Activated B cell treated with CpG ODN at 0.5 μM for 24 hours (primary cell): ENCODE data around the gene SRRM5. TPM values are rescaled to one million over a fixed set of nuclear protein-coding genes. Genes with fewer than 3 reads are reported as not detected.

Source experiments
- ATAC-seq: fragments of 200-7000 bp; cut with Tn5 transposase; one replicate; pipeline ENCODE4 v1.10.0; 2021; ENCODE audit warnings: low read depth, mild to moderate bottlenecking, moderate library complexity
- CTCF ChIA-PET: fragments of 350-600 bp; sonication (Branson Sonifier 250); formaldehyde crosslinking; loops from one replicate; lab custom pipeline; 2021; ENCODE audit warnings: antibody characterized with exemption; lab: Charles Lee
- POLR2A ChIA-PET: fragments of 350-600 bp; sonication (Branson Sonifier 250); formaldehyde crosslinking; loops from one replicate; lab custom pipeline; 2021; ENCODE audit warnings: antibody characterized with exemption; lab: Charles Lee
- DNase-seq: peaks from one replicate; pipeline ENCODE4 v3.0.0; 2022
- H3K27ac Mint-ChIP-seq: one replicate; pipeline ENCODE4 v1.8.0; 2020; ENCODE audit warnings: mixed read lengths
- H3K27me3 Mint-ChIP-seq: one replicate; pipeline ENCODE4 v1.8.0; 2021; ENCODE audit warnings: mixed read lengths
- H3K36me3 Mint-ChIP-seq: one replicate; pipeline ENCODE4 v1.8.0; 2021; ENCODE audit warnings: low read depth, mixed read lengths
- H3K4me1 Mint-ChIP-seq: one replicate; pipeline ENCODE4 v1.8.0; 2021; ENCODE audit warnings: mixed read lengths
- H3K4me3 Mint-ChIP-seq: one replicate; pipeline ENCODE4 v1.8.0; 2020; ENCODE audit warnings: mild to moderate bottlenecking, mixed read lengths
- H3K9me3 Mint-ChIP-seq: one replicate; pipeline ENCODE4 v1.8.0; 2020; ENCODE audit warnings: mixed read lengths
- intact Hi-C: fragments of 100-400 bp; cut with micrococcal nuclease; formaldehyde crosslinking; loops from one replicate; pipeline ENCODE4 v1.15.1; 2024
- total RNA-seq: library from RNA; stranded (reverse); gene quantifications from 2 replicates; pipeline ENCODE4 v1.2.3, GENCODE V29; 2022
- TF ChIP-seq, protein P1 (sequence below): fragments of 200-600 bp; IDR thresholded peaks from one replicate; pipeline ENCODE4 v1.8.0; 2022; ENCODE audit warnings: antibody characterized with exemption, mild to moderate bottlenecking

SRRM5 gene
- total RNA-seq, 1 donor from 2014 or later = 0.29 TPM

DNA sequence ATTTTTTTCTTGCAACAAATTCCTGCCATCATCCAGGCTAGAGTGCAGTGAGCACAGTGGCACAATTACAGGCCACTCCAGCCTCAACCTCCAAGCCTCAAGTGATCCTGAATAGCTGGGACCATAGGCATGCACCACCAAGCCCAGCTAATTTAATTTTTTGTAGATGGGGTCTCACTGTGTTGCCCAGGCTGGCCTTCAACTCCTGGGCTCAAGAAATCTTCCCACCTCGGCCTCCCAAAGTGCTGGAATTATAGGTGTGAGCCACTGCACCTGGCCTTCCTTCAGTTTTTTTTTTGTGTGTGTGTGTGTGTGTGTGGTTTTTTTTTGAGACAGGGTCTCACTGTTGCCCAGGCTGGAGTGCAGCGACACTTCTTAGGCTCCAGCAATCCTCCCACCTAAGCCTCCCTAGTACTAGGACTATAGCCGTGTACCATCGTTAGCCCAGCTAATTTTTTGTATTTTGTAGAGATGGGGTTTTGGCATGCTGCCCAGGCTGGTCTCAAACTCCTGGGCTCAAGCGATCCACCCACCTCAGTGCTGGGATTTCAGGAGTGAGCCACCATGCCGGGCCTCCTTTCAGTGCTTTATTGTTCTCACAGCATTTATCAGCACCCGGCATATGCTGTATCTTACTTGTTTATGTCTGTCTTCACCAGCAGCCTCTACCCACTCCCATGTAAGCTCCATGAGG is 5.9 kb upstream of the SRRM5 start:
- ATAC-seq (no peak), DNase-seq (no peak)
- intact Hi-C loops = no loop called here
- Mint-ChIP-seq H3K27me3 (no peaks in the 10 kb centered on the region), H3K4me3 (no peak overlapping the region), H3K9me3 (no peaks in the 10 kb centered on the region), H3K4me1 (peaks cover 24% of the 10 kb centered on the region), H3K36me3 (peaks cover 29% of the 10 kb centered on the region), H3K27ac (no peak overlapping the region)
- POLR2A ChIA-PET = interaction anchor here (0.5 to 0.7 kb wide), 3 partner anchors 10 to 1178 kb away, joined by 3 to 5 read pairs (median 3); no protein-coding TSS in a partner anchor
- TF ChIP-seq, protein P1, sequence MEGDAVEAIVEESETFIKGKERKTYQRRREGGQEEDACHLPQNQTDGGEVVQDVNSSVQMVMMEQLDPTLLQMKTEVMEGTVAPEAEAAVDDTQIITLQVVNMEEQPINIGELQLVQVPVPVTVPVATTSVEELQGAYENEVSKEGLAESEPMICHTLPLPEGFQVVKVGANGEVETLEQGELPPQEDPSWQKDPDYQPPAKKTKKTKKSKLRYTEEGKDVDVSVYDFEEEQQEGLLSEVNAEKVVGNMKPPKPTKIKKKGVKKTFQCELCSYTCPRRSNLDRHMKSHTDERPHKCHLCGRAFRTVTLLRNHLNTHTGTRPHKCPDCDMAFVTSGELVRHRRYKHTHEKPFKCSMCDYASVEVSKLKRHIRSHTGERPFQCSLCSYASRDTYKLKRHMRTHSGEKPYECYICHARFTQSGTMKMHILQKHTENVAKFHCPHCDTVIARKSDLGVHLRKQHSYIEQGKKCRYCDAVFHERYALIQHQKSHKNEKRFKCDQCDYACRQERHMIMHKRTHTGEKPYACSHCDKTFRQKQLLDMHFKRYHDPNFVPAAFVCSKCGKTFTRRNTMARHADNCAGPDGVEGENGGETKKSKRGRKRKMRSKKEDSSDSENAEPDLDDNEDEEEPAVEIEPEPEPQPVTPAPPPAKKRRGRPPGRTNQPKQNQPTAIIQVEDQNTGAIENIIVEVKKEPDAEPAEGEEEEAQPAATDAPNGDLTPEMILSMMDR = no peak
- CTCF ChIA-PET = interaction anchor here (1.1 kb wide), 1 partner anchor 204 kb away, joined by 3 read pairs; no protein-coding TSS in a partner anchor

DNA sequence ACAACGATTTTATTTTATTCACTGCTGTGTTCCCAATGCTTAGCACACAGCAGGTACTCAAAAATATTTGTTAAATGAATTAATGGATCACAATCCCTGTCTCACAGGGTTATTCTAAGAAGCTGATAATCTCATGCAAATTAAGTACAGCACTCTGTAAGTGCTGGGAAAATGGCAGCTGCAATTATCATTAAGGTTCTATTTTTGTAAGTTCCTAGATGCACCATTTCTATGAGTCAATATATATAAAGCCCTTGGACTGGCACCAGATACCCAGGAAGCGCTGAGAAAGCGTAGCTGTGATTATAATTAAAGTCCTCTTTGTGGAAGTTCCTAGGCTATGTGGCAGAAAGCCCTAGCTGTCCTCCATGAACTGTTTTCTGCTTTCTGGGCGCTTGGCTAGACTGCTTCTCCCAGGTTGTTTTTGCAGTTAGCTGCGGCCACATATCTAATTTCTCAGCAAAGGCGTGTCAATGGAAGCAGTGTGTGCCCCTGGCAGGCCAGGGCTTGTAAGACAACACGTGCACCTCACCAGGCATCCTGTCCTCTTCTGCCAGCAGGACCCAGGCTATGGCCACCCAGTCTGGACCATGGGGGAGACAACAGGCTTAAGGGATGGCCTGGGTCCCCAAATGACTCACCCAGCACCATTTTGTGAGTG is 5.2 kb upstream of the SRRM5 start:
- TF ChIP-seq, protein P1 = no peak
- no peak overlapping the region for H3K27ac Mint-ChIP-seq
- H3K36me3 Mint-ChIP-seq = peaks cover 25% of the 10 kb centered on the region
- ATAC-seq (no peak), DNase-seq (no peak)
- ChIA-PET POLR2A (interaction anchor here (0.5 kb wide), 1 partner anchor 1178 kb away, joined by 5 read pairs; no protein-coding TSS in a partner anchor), CTCF (interaction anchor here (1.1 kb wide), 1 partner anchor 203 kb away, joined by 3 read pairs; no protein-coding TSS in a partner anchor)
- H3K27me3 Mint-ChIP-seq = no peaks in the 10 kb centered on the region
- peaks cover 24% of the 10 kb centered on the region for H3K4me1 Mint-ChIP-seq
- H3K9me3 Mint-ChIP-seq = no peaks in the 10 kb centered on the region
- intact Hi-C loops = no loop called here
- H3K4me3 Mint-ChIP-seq = no peak overlapping the region

DNA sequence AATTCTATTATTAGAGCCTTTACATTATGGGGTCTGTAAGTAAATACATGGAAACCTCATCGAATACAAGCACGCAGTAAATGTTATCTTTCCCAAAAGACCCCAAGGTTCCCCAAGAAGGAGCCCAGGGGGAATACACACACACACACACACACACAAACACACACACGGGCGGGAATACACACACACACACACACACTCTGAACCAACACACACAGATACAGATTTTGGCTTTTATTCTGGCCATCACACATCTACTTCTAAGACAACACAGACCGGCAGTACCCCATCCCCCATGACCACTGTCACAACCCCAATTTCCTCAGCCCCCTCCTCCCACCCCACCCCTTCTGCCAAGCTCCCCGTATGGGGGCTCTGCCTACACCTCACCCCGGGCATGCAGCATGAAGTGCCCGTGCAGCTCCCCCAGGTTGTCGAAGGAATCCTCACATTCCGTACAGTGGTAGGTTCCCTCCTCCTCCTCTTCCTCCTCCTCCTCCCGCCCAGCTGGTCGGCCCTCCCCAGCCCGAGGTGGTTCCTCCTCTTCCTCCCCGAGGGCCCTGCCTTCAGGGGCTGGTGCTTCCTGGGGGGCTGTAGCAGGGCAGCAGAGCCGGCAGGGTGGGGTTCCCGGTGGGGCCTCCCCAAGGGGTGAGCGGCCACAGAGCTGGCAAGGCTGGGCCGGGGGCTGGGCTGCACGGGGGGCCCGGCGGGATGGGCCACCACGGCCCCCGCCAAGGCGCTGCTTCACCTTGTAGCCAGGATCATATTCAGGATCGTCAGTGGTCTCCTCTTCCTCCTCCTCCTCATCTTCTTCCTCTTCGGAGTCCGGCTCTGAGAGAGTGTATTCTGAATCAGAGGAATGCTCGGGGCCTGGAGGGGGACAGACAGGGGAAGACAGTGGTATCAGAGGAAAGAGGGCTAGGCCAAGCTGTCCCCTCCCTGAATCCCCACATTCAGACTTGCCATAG is 4.4 kb upstream of the SRRM5 start:
- TF ChIP-seq, protein P1 = no peak
- intact Hi-C loops = no loop called here
- DNase-seq (no peak), ATAC-seq (no peak)
- CTCF ChIA-PET = no interaction called here
- POLR2A ChIA-PET = interaction anchor here (0.7 to 1.5 kb wide), 2 partner anchors 13 to 75 kb away, joined by 3 to 7 read pairs; no protein-coding TSS in a partner anchor
- Mint-ChIP-seq H3K36me3 (peaks cover 29% of the 10 kb centered on the region), H3K27me3 (no peaks in the 10 kb centered on the region), H3K4me3 (no peak overlapping the region), H3K4me1 (peaks cover 24% of the 10 kb centered on the region), H3K9me3 (no peaks in the 10 kb centered on the region), H3K27ac (no peak overlapping the region)

DNA sequence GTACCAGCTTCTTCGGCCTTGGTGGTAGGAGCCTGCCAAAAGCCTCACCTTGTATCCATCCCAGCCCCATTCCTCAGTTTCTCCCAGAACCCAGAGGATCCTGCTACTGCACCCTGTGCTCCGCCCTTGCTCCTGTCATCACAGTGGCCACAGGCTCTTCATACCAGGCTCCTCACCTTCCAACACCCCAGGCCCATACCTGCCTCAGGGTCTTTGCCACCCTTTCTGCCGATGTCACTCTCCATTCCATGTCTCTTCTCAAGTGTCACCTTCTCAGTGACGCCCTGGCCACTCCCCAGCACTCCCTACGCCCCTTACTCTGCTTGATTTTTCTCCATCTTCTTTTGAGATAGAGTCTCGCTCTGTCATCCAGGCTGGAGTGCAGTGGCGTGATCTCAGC is 2.0 kb upstream of the SRRM5 start:
- no peak for ATAC-seq
- Mint-ChIP-seq H3K27me3 (no peaks in the 10 kb centered on the region), H3K27ac (no peak overlapping the region), H3K4me3 (no peak overlapping the region), H3K9me3 (no peaks in the 10 kb centered on the region), H3K4me1 (peaks cover 11% of the 10 kb centered on the region), H3K36me3 (peaks cover 43% of the 10 kb centered on the region)
- TF ChIP-seq, protein P1 = no peak
- CTCF ChIA-PET = no interaction called here
- intact Hi-C loops = no loop called here
- POLR2A ChIA-PET = no interaction called here
- no peak for DNase-seq
